GM08714 (cell line): ENCODE measurements around the gene SCAANT1.

Experiments
- H3K4me3 ChIP-seq: fragments of 200-500 bp; sonication (Bioruptor generic); 2 replicates; pipeline ENCODE4 v1.5.1; 2014; ENCODE audit warnings: mild to moderate bottlenecking, low read length, inconsistent platforms
- ZNF274 ChIP-seq: IDR thresholded peaks from 2 replicates; pipeline ENCODE4 v1.6.1; 2012; ENCODE audit warnings: mild to moderate bottlenecking, low read depth, low read length

Gene SCAANT1

GRCh38 chr3:63945558-63946096 is 33.4 kb upstream of the SCAANT1 start:
- no peak for TF ChIP-seq ZNF274

GRCh38 chr3:63943678-63944077 is 31.5 kb upstream of the SCAANT1 start:
- no peak for TF ChIP-seq ZNF274
- no peak overlapping the region for H3K4me3 ChIP-seq

More at GRCh38 chr3:63945558-63946096, 33.4 kb upstream of the SCAANT1 start:
- no peak overlapping the region for H3K4me3 ChIP-seq

- TF ChIP-seq ZNF274 = no peak
- no peak overlapping the region for H3K4me3 ChIP-seq
Measured at GRCh38 chr3:63942528-63942927, 30.3 kb upstream of the SCAANT1 start.

- no peak overlapping the region for H3K4me3 ChIP-seq
- TF ChIP-seq ZNF274 = no peak
Measured at GRCh38 chr3:63940389-63940757, 28.2 kb upstream of the SCAANT1 start.

GRCh38 chr3:63937661-63938651 is 25.8 kb upstream of the SCAANT1 start:
- TF ChIP-seq ZNF274 = no peak
- H3K4me3 ChIP-seq = no peak overlapping the region

- TF ChIP-seq ZNF274 = no peak
- no peak overlapping the region for H3K4me3 ChIP-seq
Measured at GRCh38 chr3:63936925-63937324, 24.7 kb upstream of the SCAANT1 start.

- H3K4me3 ChIP-seq = peak overlapping the region; percentile 32; the same call in 1 of the 2 replicates
- no peak for TF ChIP-seq ZNF274
Measured at GRCh38 chr3:63934041-63934866, 22.1 kb upstream of the SCAANT1 start.

- no peak for TF ChIP-seq ZNF274
- H3K4me3 ChIP-seq = no peak overlapping the region
Measured at GRCh38 chr3:63933459-63933858, 21.3 kb upstream of the SCAANT1 start.

- TF ChIP-seq ZNF274 = no peak
- no peak overlapping the region for H3K4me3 ChIP-seq
Measured at GRCh38 chr3:63932509-63933212, 20.5 kb upstream of the SCAANT1 start.

GRCh38 chr3:63931290-63931689 is 19.1 kb upstream of the SCAANT1 start:
- no peak for TF ChIP-seq ZNF274

GRCh38 chr3:63927422-63928280 is 15.5 kb upstream of the SCAANT1 start:
- no peak for TF ChIP-seq ZNF274
- H3K4me3 ChIP-seq = no peak overlapping the region

More at GRCh38 chr3:63931290-63931689, 19.1 kb upstream of the SCAANT1 start:
- no peak overlapping the region for H3K4me3 ChIP-seq

GRCh38 chr3:63926309-63926708 is 14.1 kb upstream of the SCAANT1 start:
- TF ChIP-seq ZNF274 = no peak
- no peak overlapping the region for H3K4me3 ChIP-seq
